ENCODE results near the gene TENM4. TPM values are rescaled to one million over a fixed set of nuclear protein-coding genes. Genes with fewer than 3 reads are reported as not detected.

TENM4 gene
- total and polyA plus RNA-seq, 2 of the 8 experiments (the other 6 are each of a cell fraction or from before 2014, with no cell fraction given), result 3.5 to 7.2 TPM

- TF ChIP-seq CHD7 (IDR thresholded peaks at IDR 0.05; ENCODE audit: insufficient replicate concordance, low read length) (no peak), BCL11A (IDR thresholded peaks at IDR 0.05; ENCODE audit: low read depth in 2 of 2, low read length in 2 of 2) (no peak), SRF (IDR thresholded peaks at IDR 0.05; ENCODE audit: low read depth, low read length) (no peak), ATF2 (IDR thresholded peaks at IDR 0.05; ENCODE audit: low read length) (no peak), HDAC2 (IDR thresholded peaks at IDR 0.05; ENCODE audit: borderline replicate concordance in 1 of 2, low read depth in 2 of 2, low read length in 2 of 2) (no peak)
These were observed 339.2 kb downstream of the TENM4 start (continued) for GRCh38 chr11:79101656-79102055.
